ENCODE measurements around the gene MAGEA10.
"Not testable (repeated sequence)": the region's sequence is repeated elsewhere in the genome, so short reads cannot be mapped to it uniquely, and the experiment has no call there.

Gene MAGEA10

GRCh38 chrX:152131525-152131924 is 6.9 kb downstream of the MAGEA10 start:
- Mint-ChIP-seq H3K9me3 (no peaks in the 10 kb centered on the region), H3K36me3 (ENCODE audit: low read depth) (no peaks in the 10 kb centered on the region), H3K4me3 (no peak overlapping the region), H3K27me3 (peaks cover 32% of the 10 kb centered on the region), H3K4me1 (ENCODE audit: low read depth) (no peaks in the 10 kb centered on the region), H3K27ac (no peak overlapping the region)
- DNase-seq: no peak

- not testable (repeated sequence) for H3K36me3 Mint-ChIP-seq (ENCODE audit: low read depth); H3K4me1 Mint-ChIP-seq (ENCODE audit: low read depth); H3K9me3 Mint-ChIP-seq; H3K27ac Mint-ChIP-seq; DNase-seq; H3K4me3 Mint-ChIP-seq
- H3K27me3 Mint-ChIP-seq: peaks cover 26% of the 10 kb centered on the region
These were observed 9.1 kb downstream of the MAGEA10 start for GRCh38 chrX:152129069-152129844.

- Mint-ChIP-seq H3K27me3 (peaks cover 14% of the 10 kb centered on the region), H3K36me3 (ENCODE audit: low read depth) (no peaks in the 10 kb centered on the region)
These were observed 21.1 kb downstream of the MAGEA10 start for GRCh38 chrX:152117305-152117704.

GRCh38 chrX:152108527-152108926 is 29.9 kb downstream of the MAGEA10 start:
- no peaks in the 10 kb centered on the region for H3K4me1 Mint-ChIP-seq (ENCODE audit: low read depth)
- H3K27me3 Mint-ChIP-seq: peaks cover 17% of the 10 kb centered on the region
- H3K9me3 Mint-ChIP-seq: no peaks in the 10 kb centered on the region
- no peak overlapping the region for H3K27ac Mint-ChIP-seq
- H3K36me3 Mint-ChIP-seq (ENCODE audit: low read depth): no peaks in the 10 kb centered on the region
- no peak for DNase-seq
- H3K4me3 Mint-ChIP-seq: no peak overlapping the region

More at GRCh38 chrX:152117305-152117704, 21.1 kb downstream of the MAGEA10 start:
- Mint-ChIP-seq H3K4me1 (ENCODE audit: low read depth) (no peaks in the 10 kb centered on the region), H3K4me3 (no peak overlapping the region), H3K27ac (no peak overlapping the region), H3K9me3 (no peaks in the 10 kb centered on the region)
- no peak for DNase-seq

GRCh38 chrX:152103866-152104265 is 34.5 kb downstream of the MAGEA10 start:
- no peak for DNase-seq
- no peak overlapping the region for H3K27ac Mint-ChIP-seq
- H3K4me3 Mint-ChIP-seq: no peak overlapping the region
- no peaks in the 10 kb centered on the region for H3K9me3 Mint-ChIP-seq
- H3K4me1 Mint-ChIP-seq (ENCODE audit: low read depth): no peaks in the 10 kb centered on the region
- H3K27me3 Mint-ChIP-seq: peaks cover 7% of the 10 kb centered on the region
- no peaks in the 10 kb centered on the region for H3K36me3 Mint-ChIP-seq (ENCODE audit: low read depth)

- Mint-ChIP-seq H3K4me3 (no peak overlapping the region), H3K4me1 (ENCODE audit: low read depth) (no peaks in the 10 kb centered on the region), H3K27ac (no peak overlapping the region), H3K9me3 (no peaks in the 10 kb centered on the region), H3K36me3 (ENCODE audit: low read depth) (no peaks in the 10 kb centered on the region), H3K27me3 (peaks cover 23% of the 10 kb centered on the region)
- DNase-seq: no peak
These were observed 52.2 kb downstream of the MAGEA10 start for GRCh38 chrX:152086141-152086540.

All from activated T-cell treated with anti-CD3 and anti-CD28 coated beads, Interleukin-2, amount 50 U/mL, for 24 hours (primary cell).